ENCODE measurements around the gene WDR88. TPM values are rescaled to one million over a fixed set of nuclear protein-coding genes. Genes with fewer than 3 reads are reported as not detected.

WDR88 gene
- total RNA-seq, 2 experiments from 2014 or later = not detected

GRCh38 chr19:33195645-33196347, 63.9 kb downstream of the WDR88 start:
- no peak for DNase-seq
- CTCF ChIA-PET = interaction anchor here (0.6 kb wide), 1 partner anchor 53 kb away, joined by 3 read pairs; no protein-coding TSS in a partner anchor
- no peak overlapping the region for H3K27ac Mint-ChIP-seq
- no peaks in the 10 kb centered on the region for H3K9me3 Mint-ChIP-seq
- H3K27me3 Mint-ChIP-seq = peaks cover 36% of the 10 kb centered on the region
- H3K4me3 Mint-ChIP-seq = no peak overlapping the region
- POLR2A ChIA-PET = no interaction called here
- no peaks in the 10 kb centered on the region for H3K36me3 Mint-ChIP-seq (ENCODE audit: low read depth)
- no peaks in the 10 kb centered on the region for H3K4me1 Mint-ChIP-seq

GRCh38 chr19:33196446-33197193, 64.7 kb downstream of the WDR88 start:
- no peak for DNase-seq
- H3K27me3 Mint-ChIP-seq = peaks cover 32% of the 10 kb centered on the region
- POLR2A ChIA-PET = interaction anchor here (0.6 to 0.8 kb wide), 2 partner anchors 19 to 63 kb away, joined by 3 to 5 read pairs; no protein-coding TSS in a partner anchor
- H3K27ac Mint-ChIP-seq = no peak overlapping the region
- no peaks in the 10 kb centered on the region for H3K36me3 Mint-ChIP-seq (ENCODE audit: low read depth)
- no peaks in the 10 kb centered on the region for H3K9me3 Mint-ChIP-seq
- H3K4me1 Mint-ChIP-seq = no peaks in the 10 kb centered on the region
- CTCF ChIA-PET = interaction anchor here (2.0 kb wide), 1 partner anchor 39 kb away, joined by 6 read pairs; no protein-coding TSS in a partner anchor
- H3K4me3 Mint-ChIP-seq = no peak overlapping the region

GRCh38 chr19:33197591-33198000, 65.7 kb downstream of the WDR88 start:
- CTCF ChIA-PET = interaction anchor here (2.0 kb wide), 1 partner anchor 38 kb away, joined by 6 read pairs; no protein-coding TSS in a partner anchor
- no peak overlapping the region for H3K27ac Mint-ChIP-seq
- no peaks in the 10 kb centered on the region for H3K9me3 Mint-ChIP-seq

GRCh38 chr19:33198169-33198568, 66.3 kb downstream of the WDR88 start:
- no peak for DNase-seq
- H3K4me3 Mint-ChIP-seq = no peak overlapping the region
- H3K36me3 Mint-ChIP-seq (ENCODE audit: low read depth) = no peaks in the 10 kb centered on the region
- peaks cover 4% of the 10 kb centered on the region for H3K9me3 Mint-ChIP-seq
- POLR2A ChIA-PET = interaction anchor here (0.9 kb wide), 1 partner anchor 21 kb away, joined by 3 read pairs; no protein-coding TSS in a partner anchor
- CTCF ChIA-PET = interaction anchor here (1.6 to 2.0 kb wide), 2 partner anchors 14 to 38 kb away, joined by 5 to 6 read pairs; no protein-coding TSS in a partner anchor
- H3K4me1 Mint-ChIP-seq = no peaks in the 10 kb centered on the region
- no peak overlapping the region for H3K27ac Mint-ChIP-seq
- peaks cover 18% of the 10 kb centered on the region for H3K27me3 Mint-ChIP-seq

More at GRCh38 chr19:33197591-33198000, 65.7 kb downstream of the WDR88 start:
- Mint-ChIP-seq H3K4me3 (no peak overlapping the region), H3K27me3 (peaks cover 23% of the 10 kb centered on the region), H3K36me3 (ENCODE audit: low read depth) (no peaks in the 10 kb centered on the region), H3K4me1 (no peaks in the 10 kb centered on the region)
- DNase-seq = no peak
- POLR2A ChIA-PET = no interaction called here

DNA sequence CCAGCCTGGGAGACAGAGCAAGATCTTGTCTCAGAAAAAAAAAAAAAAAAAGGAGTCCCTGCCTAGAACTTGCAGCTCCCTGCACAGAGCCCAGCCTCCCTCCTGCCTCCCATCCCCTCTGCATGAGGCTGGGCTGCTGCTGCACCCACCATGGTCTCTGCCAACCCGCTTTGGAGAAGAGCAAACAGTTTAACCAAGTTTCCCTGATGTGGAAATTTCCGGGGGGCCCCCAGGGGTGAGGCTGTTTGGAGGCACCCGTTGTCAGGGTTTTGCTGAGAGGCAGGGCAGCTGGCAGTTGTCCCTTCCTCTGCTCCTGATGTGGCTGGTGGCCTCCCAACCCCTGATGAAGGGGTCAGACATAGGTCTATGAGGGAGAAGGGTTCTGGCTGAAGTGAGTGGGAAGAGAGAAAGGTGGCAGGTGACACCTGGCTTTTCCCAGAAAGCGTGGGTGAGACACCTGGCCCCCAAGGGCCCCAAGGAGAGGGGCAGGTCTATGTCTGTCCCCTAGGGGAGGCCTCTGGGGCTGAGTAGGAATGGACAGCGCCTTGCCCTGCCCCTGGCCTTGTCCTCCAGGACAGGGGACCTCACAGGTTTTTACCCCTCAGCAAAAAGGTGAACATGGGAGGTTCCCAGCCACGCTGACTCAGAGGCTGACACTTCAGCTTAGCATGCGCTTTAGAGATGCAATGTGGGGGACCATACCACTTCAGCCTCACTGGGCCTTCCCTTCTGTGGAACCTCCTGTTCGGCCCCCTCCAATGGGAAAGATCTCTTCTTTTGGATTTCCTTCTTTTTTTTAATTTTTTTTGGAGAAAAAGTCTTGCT, 67.7 kb downstream of the WDR88 start:
- Mint-ChIP-seq H3K36me3 (ENCODE audit: low read depth) (no peaks in the 10 kb centered on the region), H3K4me3 (no peak overlapping the region), H3K27ac (no peak overlapping the region), H3K4me1 (no peaks in the 10 kb centered on the region), H3K27me3 (peaks cover 11% of the 10 kb centered on the region), H3K9me3 (peaks cover 4% of the 10 kb centered on the region)
- ChIA-PET POLR2A (no interaction called here), CTCF (interaction anchor here (0.6 to 1.6 kb wide), 3 partner anchors 15 to 23 kb away, joined by 3 to 5 read pairs (median 3); no protein-coding TSS in a partner anchor)
- no peak for DNase-seq

DNA sequence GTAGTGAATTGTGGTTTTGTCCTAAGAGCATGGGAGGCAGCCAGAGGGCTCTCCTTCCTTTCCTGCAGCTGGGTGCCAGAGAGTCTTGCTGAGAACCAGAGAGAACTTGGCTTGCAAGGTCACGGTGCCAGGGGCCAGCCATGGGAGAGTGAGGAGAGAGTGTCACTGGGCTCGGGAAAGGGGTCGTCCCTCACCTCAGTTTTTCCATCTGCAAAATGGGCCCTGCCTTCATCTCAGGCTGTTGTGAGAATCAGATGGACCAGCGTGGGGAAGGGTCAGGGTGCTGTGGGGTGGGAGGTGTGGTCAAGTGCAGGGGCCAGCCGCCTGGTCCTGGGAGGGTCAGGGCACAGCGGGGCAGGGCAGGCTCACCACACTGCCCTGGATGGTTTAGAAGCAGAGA, 69.6 kb downstream of the WDR88 start:
- Mint-ChIP-seq H3K4me3 (no peak overlapping the region), H3K36me3 (ENCODE audit: low read depth) (no peaks in the 10 kb centered on the region), H3K27me3 (peaks cover 4% of the 10 kb centered on the region), H3K9me3 (peaks cover 4% of the 10 kb centered on the region), H3K27ac (no peak overlapping the region), H3K4me1 (no peaks in the 10 kb centered on the region)
- DNase-seq = no peak
- CTCF ChIA-PET = no interaction called here
- POLR2A ChIA-PET = no interaction called here

DNA sequence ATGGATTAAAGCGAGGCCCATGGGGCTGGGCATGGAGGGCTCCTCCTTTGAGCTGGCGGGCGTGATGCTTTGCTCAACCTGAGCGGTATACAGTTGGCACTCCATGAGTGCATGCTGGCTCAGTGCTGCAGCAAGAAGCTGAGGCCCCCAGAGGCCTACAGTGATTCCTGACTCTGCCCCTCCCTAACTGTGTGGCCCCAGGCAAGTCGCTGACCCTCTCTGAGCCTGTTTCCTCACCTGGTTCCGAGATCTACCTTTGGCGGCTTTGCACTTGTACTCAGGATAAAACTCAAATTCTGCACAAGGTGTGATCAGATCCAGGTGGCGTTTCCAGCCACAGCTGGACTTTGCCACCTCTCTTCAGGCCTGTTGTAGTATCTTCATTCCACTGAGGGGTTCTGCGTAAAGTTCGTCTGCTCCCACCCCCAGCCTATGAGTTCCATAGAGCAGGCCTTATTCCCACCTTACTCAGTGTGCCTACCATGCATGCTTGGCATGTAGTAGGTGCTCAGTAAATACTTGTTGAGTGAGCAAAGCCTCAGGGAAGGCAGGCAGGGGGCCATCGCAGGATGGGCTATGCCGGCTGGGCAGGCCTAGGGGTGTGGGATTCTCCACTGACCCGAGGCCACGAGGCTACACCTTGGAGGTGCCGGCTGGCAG, 70.1 kb downstream of the WDR88 start:
- DNase-seq = no peak
- H3K4me3 Mint-ChIP-seq = no peak overlapping the region
- peaks cover 4% of the 10 kb centered on the region for H3K9me3 Mint-ChIP-seq
- H3K36me3 Mint-ChIP-seq (ENCODE audit: low read depth) = no peaks in the 10 kb centered on the region
- POLR2A ChIA-PET = no interaction called here
- H3K27ac Mint-ChIP-seq = no peak overlapping the region
- H3K27me3 Mint-ChIP-seq = peaks cover under 1% of the 10 kb centered on the region
- CTCF ChIA-PET = no interaction called here
- H3K4me1 Mint-ChIP-seq = no peaks in the 10 kb centered on the region

GRCh38 chr19:33202546-33203507, 70.9 kb downstream of the WDR88 start:
- H3K9me3 Mint-ChIP-seq = peaks cover 4% of the 10 kb centered on the region
- no peaks in the 10 kb centered on the region for H3K4me1 Mint-ChIP-seq
- H3K27me3 Mint-ChIP-seq = no peaks in the 10 kb centered on the region
- no peak overlapping the region for H3K27ac Mint-ChIP-seq
- H3K36me3 Mint-ChIP-seq (ENCODE audit: low read depth) = no peaks in the 10 kb centered on the region
- H3K4me3 Mint-ChIP-seq = no peak overlapping the region
- POLR2A ChIA-PET = no interaction called here
- CTCF ChIA-PET = no interaction called here
- DNase-seq = no peak

- no peak overlapping the region for H3K27ac Mint-ChIP-seq
- ChIA-PET POLR2A (no interaction called here), CTCF (no interaction called here)
- no peaks in the 10 kb centered on the region for H3K27me3 Mint-ChIP-seq
- no peak overlapping the region for H3K4me3 Mint-ChIP-seq
- H3K9me3 Mint-ChIP-seq = peaks cover 4% of the 10 kb centered on the region
- H3K4me1 Mint-ChIP-seq = no peaks in the 10 kb centered on the region
- DNase-seq = no peak
- no peaks in the 10 kb centered on the region for H3K36me3 Mint-ChIP-seq (ENCODE audit: low read depth)
Observed at GRCh38 chr19:33203529-33203928, 71.6 kb downstream of the WDR88 start.

DNA sequence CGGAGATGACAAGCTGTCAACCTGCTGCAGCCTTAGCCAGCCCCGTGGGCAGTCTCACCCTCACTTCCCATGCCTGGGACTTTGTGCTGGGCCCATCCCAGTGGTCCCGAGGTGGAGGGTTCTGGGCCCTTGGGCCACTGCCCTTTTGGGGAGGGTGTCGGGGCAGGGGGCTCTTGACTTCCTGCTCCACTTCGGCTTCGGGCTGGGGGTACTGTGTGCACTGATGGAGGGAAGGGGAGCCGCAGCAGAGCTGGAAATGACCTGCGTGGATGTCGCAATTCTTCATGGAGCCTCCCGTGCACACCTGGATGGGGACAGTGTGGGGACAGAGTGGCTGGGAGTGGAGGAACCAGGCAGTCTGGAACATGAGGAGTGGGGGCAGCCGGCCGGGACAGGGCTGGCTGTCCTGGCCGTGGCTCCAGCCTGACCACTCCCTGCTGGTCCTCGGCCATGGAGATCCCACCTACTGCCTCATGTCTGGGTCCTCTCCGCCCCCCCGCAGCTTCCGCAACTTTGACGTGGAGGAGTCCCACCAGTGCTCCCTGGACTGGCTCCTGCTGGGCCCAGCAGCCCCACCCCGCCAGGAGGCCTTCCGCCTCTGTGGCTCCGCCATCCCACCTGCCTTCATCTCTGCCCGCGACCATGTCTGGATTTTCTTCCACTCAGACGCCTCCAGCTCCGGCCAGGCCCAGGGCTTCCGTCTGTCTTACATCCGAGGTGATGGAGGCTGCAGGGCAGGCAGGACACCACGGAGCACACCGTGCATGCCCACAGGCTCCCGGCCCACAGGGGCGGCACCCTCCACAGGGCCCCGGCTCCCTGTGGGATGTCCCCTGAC, 72.4 kb downstream of the WDR88 start:
- H3K27ac Mint-ChIP-seq = no peak overlapping the region
- H3K27me3 Mint-ChIP-seq = no peaks in the 10 kb centered on the region
- H3K36me3 Mint-ChIP-seq (ENCODE audit: low read depth) = no peaks in the 10 kb centered on the region
- no peak overlapping the region for H3K4me3 Mint-ChIP-seq
- no peaks in the 10 kb centered on the region for H3K4me1 Mint-ChIP-seq
- peaks cover 4% of the 10 kb centered on the region for H3K9me3 Mint-ChIP-seq
- CTCF ChIA-PET = no interaction called here
- DNase-seq = no peak
- POLR2A ChIA-PET = no interaction called here

DNA sequence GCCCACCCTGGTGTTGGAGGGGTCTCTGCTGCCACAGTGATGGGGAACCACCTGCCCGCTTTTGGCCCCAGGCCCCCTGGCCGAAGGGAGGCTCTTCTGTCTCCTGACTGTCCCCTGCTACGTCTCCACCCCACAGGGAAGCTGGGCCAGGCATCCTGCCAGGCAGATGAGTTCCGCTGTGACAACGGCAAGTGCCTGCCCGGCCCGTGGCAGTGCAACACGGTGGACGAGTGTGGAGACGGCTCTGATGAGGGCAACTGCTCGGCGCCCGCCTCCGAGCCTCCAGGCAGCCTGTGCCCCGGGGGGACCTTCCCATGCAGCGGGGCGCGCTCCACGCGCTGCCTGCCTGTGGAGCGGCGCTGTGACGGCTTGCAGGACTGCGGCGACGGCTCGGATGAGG, 73.2 kb downstream of the WDR88 start:
- peaks cover 4% of the 10 kb centered on the region for H3K9me3 Mint-ChIP-seq
- ChIA-PET CTCF (no interaction called here), POLR2A (no interaction called here)
- no peaks in the 10 kb centered on the region for H3K36me3 Mint-ChIP-seq (ENCODE audit: low read depth)
- no peaks in the 10 kb centered on the region for H3K27me3 Mint-ChIP-seq
- DNase-seq = no peak
- H3K27ac Mint-ChIP-seq = no peak overlapping the region
- no peaks in the 10 kb centered on the region for H3K4me1 Mint-ChIP-seq
- H3K4me3 Mint-ChIP-seq = no peak overlapping the region

All from activated CD4-positive, alpha-beta memory T cell treated with anti-CD3 and anti-CD28 coated beads, Interleukin-2, amount 10 ng/mL, durations not matched to agents 7 days and 5 days (primary cell).